Activated CD4-positive, alpha-beta T cell treated with anti-CD3 and anti-CD28 coated beads, Interleukin-2, amount 10 ng/mL, durations not matched to agents 7 days and 5 days (primary cell): ENCODE measurements around the gene KRT6C. TPM values are rescaled to one million over a fixed set of nuclear protein-coding genes. Genes with fewer than 3 reads are reported as not detected.

Experiments used
- CTCF ChIA-PET: fragments of 350-600 bp; sonication (Branson Sonifier 250); formaldehyde crosslinking; loops from one replicate; lab custom pipeline; 2021; ENCODE audit warnings: antibody characterized with exemption; lab: Charles Lee
- POLR2A ChIA-PET: fragments of 350-600 bp; sonication (Branson Sonifier 250); formaldehyde crosslinking; loops from one replicate; lab custom pipeline; 2021; ENCODE audit warnings: antibody characterized with exemption; lab: Charles Lee
- DNase-seq: peaks from one replicate; pipeline ENCODE4 v3.0.0-alpha.2; 2020
- H3K27ac Mint-ChIP-seq: one replicate; pipeline ENCODE4 v1.8.0; 2021; ENCODE audit warnings: mild to moderate bottlenecking, moderate library complexity, mixed read lengths
- H3K27me3 Mint-ChIP-seq: one replicate; pipeline ENCODE4 v1.8.0; 2021; ENCODE audit warnings: mixed read lengths
- H3K36me3 Mint-ChIP-seq: one replicate; pipeline ENCODE4 v1.8.0; 2021; ENCODE audit warnings: low read depth, mixed read lengths
- H3K4me1 Mint-ChIP-seq: one replicate; pipeline ENCODE4 v1.8.0; 2021; ENCODE audit warnings: mixed read lengths
- H3K4me3 Mint-ChIP-seq: one replicate; pipeline ENCODE4 v1.8.0; 2021; ENCODE audit warnings: mild to moderate bottlenecking, moderate library complexity, mixed read lengths
- H3K9me3 Mint-ChIP-seq: one replicate; pipeline ENCODE4 v1.8.0; 2021; ENCODE audit warnings: mixed read lengths
- total RNA-seq, 2 experiments: library from RNA; stranded (reverse); gene quantifications; one replicate each; pipeline ENCODE4 v1.2.3, GENCODE V29; 2021

The KRT6C gene
- total RNA-seq, 2 experiments from 2014 or later = not detected

DNA sequence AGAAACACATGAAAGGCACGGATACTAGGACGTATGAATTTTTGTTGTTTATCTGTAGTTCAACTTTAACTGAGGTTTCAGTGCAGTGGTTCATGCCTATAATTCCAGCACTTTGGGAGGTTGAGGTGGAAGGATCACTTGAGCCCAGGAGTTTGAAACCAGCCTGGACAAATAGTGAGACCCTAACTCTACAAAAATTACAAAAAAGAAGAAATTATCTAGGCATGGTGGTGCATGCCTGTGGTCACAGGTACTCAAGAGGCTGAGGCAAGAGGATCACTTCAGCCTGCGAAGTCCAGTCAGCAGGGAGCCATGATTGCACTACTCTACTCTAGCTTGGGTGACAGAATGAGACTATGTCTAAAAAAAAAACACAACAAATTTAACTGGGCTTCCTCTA, 29.6 kb downstream of the KRT6C start:
- Mint-ChIP-seq H3K27ac (no peak overlapping the region), H3K36me3 (no peaks in the 10 kb centered on the region), H3K27me3 (peaks cover 45% of the 10 kb centered on the region), H3K4me3 (no peak overlapping the region), H3K4me1 (peaks cover 5% of the 10 kb centered on the region), H3K9me3 (no peaks in the 10 kb centered on the region)
- DNase-seq = no peak
- POLR2A ChIA-PET = no interaction called here
- CTCF ChIA-PET = interaction anchor here (0.7 kb wide), 1 partner anchor 239 kb away, joined by 3 read pairs; no protein-coding TSS in a partner anchor

DNA sequence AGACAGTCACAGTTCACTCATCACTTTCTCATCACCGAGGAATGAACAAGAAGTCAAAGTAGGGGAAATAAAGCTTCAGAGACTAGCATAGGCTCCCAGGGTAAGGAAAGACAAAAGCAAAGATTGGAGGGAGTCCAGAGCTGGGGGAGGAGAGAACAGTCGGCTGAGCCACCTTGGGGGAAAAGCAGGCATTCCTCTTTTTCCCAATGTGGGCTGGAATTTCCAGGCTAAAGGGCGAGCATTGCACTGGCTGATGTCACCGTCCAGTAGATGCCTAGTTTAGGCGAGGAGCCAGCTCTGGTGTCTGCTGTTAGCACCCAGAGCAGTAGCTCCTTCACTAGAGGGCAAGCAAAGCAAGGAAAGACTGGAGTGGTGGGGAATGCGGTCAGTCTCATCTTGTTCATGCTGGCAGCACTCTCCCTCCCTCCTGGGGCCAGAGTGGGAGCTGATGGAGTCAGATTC, 31.0 kb downstream of the KRT6C start:
- Mint-ChIP-seq H3K36me3 (no peaks in the 10 kb centered on the region), H3K9me3 (no peaks in the 10 kb centered on the region), H3K4me1 (no peaks in the 10 kb centered on the region), H3K27ac (no peak overlapping the region), H3K4me3 (no peak overlapping the region), H3K27me3 (peaks cover 39% of the 10 kb centered on the region)
- CTCF ChIA-PET = no interaction called here
- no peak for DNase-seq
- POLR2A ChIA-PET = no interaction called here

DNA sequence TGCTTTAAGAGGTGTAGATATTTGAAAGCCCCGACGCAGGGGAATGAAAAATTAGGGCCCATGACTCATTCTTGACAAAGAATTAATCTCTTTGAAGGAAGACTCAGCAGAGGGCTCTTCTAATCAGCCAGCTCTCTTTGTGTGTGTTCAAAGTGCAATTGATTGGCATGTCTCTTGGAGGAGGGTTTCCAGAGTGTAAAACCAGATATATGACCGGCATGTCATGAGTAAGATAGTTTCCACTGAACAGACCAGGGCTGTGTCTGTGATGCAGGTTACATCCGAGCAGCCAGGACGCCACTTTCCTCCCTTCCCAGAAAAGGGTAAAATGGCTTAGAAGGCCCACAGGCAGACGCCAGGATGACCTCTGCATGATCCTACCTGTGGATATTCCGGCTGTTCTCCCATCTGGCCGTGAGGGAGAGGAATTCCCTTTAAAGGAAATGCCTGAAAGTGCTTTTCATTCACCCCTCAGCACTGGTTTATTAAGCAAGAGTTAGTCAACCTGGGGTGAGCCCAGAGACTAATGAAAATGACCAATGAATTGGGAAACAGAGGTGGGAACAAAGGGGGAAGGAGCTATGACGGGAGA, 32.2 kb downstream of the KRT6C start:
- Mint-ChIP-seq H3K9me3 (no peaks in the 10 kb centered on the region), H3K4me3 (no peak overlapping the region), H3K27me3 (peaks cover 37% of the 10 kb centered on the region), H3K27ac (no peak overlapping the region), H3K36me3 (no peaks in the 10 kb centered on the region), H3K4me1 (no peaks in the 10 kb centered on the region)
- CTCF ChIA-PET = no interaction called here
- DNase-seq = no peak
- POLR2A ChIA-PET = no interaction called here

DNA sequence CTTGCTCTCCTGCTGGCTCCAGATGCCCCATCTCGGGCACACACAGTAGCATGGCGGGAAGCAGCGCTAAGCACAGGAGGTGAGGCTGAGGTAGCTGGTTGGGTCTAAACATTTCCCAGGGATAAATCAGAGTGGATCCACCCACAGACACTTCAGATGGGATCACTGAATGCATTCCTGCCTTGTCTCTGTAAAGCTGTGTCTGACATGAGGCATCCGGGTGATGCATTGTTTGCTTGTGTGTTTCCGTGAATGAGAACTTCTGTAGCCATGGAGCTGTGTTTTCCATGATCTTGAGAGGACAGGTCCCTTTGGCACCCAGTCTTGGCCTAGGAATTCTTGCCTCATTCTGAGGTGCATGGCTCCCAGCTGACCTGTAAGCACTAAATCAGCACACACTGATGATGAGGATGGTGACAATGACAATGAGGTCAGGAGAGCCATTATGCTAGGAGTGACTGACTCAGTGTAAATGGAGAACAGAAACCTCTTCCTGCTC, 32.7 kb downstream of the KRT6C start:
- no peak overlapping the region for H3K27ac Mint-ChIP-seq
- ChIA-PET POLR2A (no interaction called here), CTCF (no interaction called here)
- H3K9me3 Mint-ChIP-seq = no peaks in the 10 kb centered on the region
- no peaks in the 10 kb centered on the region for H3K36me3 Mint-ChIP-seq
- no peaks in the 10 kb centered on the region for H3K4me1 Mint-ChIP-seq
- no peak overlapping the region for H3K4me3 Mint-ChIP-seq
- no peak for DNase-seq
- H3K27me3 Mint-ChIP-seq = peaks cover 35% of the 10 kb centered on the region

DNA sequence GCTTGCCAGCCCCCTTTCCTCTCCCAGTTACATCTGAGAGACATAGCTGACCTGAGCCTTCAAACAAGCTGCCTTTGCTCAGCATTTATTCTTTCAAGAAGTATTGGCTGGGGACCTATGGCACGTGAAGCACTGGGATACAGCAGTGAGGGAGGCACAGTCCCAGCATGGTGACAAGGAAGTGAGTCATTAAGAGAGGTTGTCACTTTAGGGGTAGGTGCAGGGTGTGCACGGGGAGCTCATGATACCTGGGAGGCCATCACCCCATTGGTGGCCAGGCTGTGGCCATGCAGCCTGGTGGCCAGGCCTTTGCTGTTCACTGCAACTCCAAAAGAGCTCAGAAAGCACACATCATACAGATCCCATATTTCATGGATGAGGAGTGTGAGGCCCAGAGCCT, 33.8 kb downstream of the KRT6C start:
- H3K9me3 Mint-ChIP-seq = no peaks in the 10 kb centered on the region
- CTCF ChIA-PET = no interaction called here
- peaks cover 32% of the 10 kb centered on the region for H3K27me3 Mint-ChIP-seq
- no peak overlapping the region for H3K27ac Mint-ChIP-seq
- POLR2A ChIA-PET = no interaction called here
- no peaks in the 10 kb centered on the region for H3K4me1 Mint-ChIP-seq
- H3K36me3 Mint-ChIP-seq = no peaks in the 10 kb centered on the region
- H3K4me3 Mint-ChIP-seq = no peak overlapping the region
- DNase-seq = no peak

DNA sequence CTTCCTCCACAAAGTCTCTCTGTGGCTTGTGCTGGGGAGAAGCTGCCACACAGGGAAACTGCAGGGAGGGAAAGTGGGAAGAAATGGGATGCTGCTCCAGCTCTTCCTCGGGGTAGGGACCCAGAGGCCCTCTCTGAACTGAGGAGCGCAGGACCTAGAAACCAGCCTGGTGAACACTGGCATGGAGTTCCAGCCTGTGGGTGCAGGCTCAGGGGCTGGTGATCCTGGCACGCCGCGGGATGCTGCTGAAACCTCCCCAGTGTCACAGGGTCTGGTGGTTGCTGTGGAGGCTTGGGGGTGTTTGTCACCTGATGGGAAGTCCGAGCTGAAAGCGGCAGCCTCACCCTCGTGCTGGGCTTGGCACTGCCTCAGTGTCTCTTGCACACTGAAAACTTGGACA, 34.2 kb downstream of the KRT6C start:
- Mint-ChIP-seq H3K4me1 (no peaks in the 10 kb centered on the region), H3K9me3 (no peaks in the 10 kb centered on the region), H3K27me3 (peaks cover 28% of the 10 kb centered on the region), H3K36me3 (no peaks in the 10 kb centered on the region), H3K4me3 (no peak overlapping the region), H3K27ac (no peak overlapping the region)
- ChIA-PET CTCF (no interaction called here), POLR2A (no interaction called here)
- no peak for DNase-seq

DNA sequence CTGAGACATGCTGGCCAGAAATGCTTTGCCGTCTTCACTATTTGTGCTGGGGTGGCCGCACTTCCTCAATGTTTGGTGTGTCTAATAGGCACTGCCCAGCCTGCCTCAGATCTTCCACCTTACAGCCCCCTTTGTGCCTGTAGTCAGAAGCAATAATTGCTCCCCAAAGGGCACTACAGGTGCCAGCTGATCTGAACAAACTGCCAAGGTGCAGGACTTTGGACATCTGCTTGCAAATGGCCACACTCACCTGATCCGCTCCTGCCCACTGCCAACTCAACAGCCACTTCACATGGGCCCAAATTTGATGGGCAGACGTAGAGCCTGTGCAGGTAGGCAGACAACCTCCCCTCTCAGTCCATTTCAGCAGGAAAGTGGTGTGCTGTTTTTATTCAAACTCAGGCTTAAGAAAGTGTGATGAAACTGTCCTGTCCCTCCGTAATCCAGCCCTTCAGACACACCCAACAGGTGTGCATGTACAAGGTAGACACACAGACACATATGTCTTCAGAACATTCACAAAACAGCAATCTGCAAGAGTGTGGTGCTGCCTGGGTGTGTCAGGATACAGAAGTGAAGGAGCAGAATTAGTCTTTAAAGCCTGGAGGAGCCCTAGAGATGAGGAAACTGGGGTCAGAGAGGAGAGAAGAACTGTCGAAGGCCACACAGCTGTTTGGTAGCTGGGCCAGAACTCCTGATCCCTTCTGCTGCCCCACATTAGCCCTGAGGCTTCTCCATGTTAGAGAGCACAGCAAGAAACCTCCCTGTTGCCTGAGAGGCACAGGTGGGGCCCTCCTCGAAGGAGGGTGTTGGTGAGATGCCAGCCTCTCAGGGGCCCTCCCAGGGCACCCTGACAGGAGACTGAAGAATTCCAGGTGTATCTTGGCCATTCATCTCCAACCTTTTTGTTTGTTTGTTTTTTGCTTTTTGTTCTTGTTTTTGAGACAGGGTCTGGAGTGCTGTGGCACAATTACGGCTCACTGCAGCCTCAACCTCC, 35.0 kb downstream of the KRT6C start:
- H3K27me3 Mint-ChIP-seq = peaks cover 26% of the 10 kb centered on the region
- no peaks in the 10 kb centered on the region for H3K36me3 Mint-ChIP-seq
- no peak overlapping the region for H3K27ac Mint-ChIP-seq
- no peak overlapping the region for H3K4me3 Mint-ChIP-seq
- DNase-seq = no peak
- H3K9me3 Mint-ChIP-seq = no peaks in the 10 kb centered on the region
- ChIA-PET CTCF (no interaction called here), POLR2A (no interaction called here)
- no peaks in the 10 kb centered on the region for H3K4me1 Mint-ChIP-seq

- H3K4me1 Mint-ChIP-seq = no peaks in the 10 kb centered on the region
- H3K36me3 Mint-ChIP-seq = no peaks in the 10 kb centered on the region
- ChIA-PET CTCF (no interaction called here), POLR2A (no interaction called here)
- peaks cover 17% of the 10 kb centered on the region for H3K27me3 Mint-ChIP-seq
- H3K27ac Mint-ChIP-seq = no peak overlapping the region
- no peak for DNase-seq
- no peaks in the 10 kb centered on the region for H3K9me3 Mint-ChIP-seq
- H3K4me3 Mint-ChIP-seq = no peak overlapping the region
Measured at GRCh38 chr12:52437508-52437907, 36.1 kb downstream of the KRT6C start.

DNA sequence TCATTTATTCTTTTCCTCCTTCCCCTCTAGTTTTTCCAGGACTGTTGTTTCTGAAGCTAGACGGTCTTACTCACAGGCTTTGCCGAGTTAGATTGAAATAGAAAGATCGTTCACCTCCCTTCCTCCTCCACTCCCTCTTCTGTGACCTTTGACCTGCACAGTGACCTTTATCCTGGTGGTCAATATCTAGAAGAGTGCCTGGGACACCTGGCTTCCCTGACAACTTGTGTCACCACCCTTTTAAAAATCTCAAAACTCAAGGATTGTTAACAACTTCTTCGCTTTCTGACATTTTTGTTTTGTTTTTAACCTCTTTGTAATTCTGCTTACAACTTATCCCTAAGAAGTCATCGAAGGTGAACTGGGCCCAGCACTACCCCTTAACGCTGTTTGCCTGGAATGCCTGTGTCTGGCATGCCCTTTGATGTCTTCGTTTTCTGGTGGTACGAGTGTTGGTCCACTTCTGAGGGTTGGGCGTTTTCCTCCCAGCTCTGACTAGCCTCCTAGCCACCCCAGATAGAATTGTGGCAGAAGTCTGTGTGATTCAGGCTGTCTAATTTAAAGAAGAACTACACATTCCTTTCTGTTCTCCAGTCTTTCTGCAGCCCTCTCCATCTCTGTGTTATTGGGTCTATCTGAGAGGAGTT, 36.7 kb downstream of the KRT6C start:
- Mint-ChIP-seq H3K9me3 (no peaks in the 10 kb centered on the region), H3K27me3 (peaks cover 11% of the 10 kb centered on the region), H3K4me1 (no peaks in the 10 kb centered on the region), H3K4me3 (no peak overlapping the region), H3K27ac (no peak overlapping the region), H3K36me3 (no peaks in the 10 kb centered on the region)
- ChIA-PET CTCF (no interaction called here), POLR2A (no interaction called here)
- DNase-seq = no peak

DNA sequence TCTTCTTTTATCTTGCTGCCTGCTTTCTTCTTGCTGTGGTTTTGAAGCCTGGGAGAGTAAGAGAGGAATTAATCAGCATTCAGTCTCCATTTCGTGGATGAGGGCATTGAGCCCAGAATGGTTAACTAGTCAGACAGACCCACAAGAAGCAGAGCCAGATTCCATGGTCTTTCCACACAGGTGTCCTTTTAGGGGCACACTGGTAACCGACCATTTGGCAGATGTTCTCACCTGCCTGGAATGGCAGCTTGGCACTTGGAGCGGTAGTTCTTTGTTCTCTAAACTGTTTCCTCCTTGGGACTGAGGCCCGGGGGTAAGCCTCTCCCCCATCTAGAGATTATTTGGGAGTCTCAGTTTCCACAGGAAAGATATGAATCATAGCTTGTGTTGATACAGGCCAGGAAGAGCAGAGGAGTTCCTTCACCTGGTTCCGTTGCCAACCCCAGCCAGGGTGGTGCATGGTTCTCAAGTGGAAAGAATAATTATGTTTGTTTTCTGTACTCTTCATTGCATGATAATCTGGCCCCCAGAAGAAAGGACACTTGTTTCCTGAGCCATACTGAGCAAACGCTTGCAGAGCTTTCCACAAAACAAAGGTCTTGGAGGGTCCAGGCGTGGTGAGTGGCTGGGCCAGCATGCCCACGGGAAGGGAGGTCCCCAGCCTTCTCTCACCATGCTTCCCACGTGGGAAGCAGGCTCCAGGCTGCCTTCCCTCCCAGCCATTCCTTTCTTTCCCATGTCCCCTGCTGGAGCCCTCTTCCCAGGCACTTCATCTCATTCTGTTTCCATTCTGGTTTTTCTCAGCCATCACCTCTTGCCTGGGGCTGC, 37.4 kb downstream of the KRT6C start:
- Mint-ChIP-seq H3K4me1 (no peaks in the 10 kb centered on the region), H3K4me3 (no peak overlapping the region), H3K9me3 (no peaks in the 10 kb centered on the region), H3K27ac (no peak overlapping the region), H3K36me3 (no peaks in the 10 kb centered on the region), H3K27me3 (peaks cover 9% of the 10 kb centered on the region)
- CTCF ChIA-PET = no interaction called here
- POLR2A ChIA-PET = no interaction called here
- DNase-seq = no peak

GRCh38 chr12:52435659-52435999, 38.0 kb downstream of the KRT6C start:
- no peaks in the 10 kb centered on the region for H3K36me3 Mint-ChIP-seq
- ChIA-PET POLR2A (no interaction called here), CTCF (no interaction called here)
- no peak overlapping the region for H3K4me3 Mint-ChIP-seq
- no peaks in the 10 kb centered on the region for H3K9me3 Mint-ChIP-seq
- H3K27ac Mint-ChIP-seq = no peak overlapping the region
- H3K27me3 Mint-ChIP-seq = peaks cover 7% of the 10 kb centered on the region
- no peaks in the 10 kb centered on the region for H3K4me1 Mint-ChIP-seq
- DNase-seq = no peak

- ChIA-PET CTCF (no interaction called here), POLR2A (no interaction called here)
- Mint-ChIP-seq H3K4me1 (no peaks in the 10 kb centered on the region), H3K9me3 (no peaks in the 10 kb centered on the region), H3K27me3 (peaks cover 12% of the 10 kb centered on the region), H3K36me3 (no peaks in the 10 kb centered on the region), H3K4me3 (no peak overlapping the region), H3K27ac (no peak overlapping the region)
- DNase-seq = no peak
Measured at GRCh38 chr12:52434760-52435530, 38.7 kb downstream of the KRT6C start.
